IPS-NIHi7 (cell line): ENCODE data around the gene RFTN1.

Source experiments
- DNase-seq: peaks from one replicate; pipeline ENCODE4 v3.0.0; 2012; ENCODE audit warnings: mixed read lengths; ENCODE audit errors: extremely low spot score

Gene RFTN1

GRCh38 chr3:16378920-16379319 is 134.6 kb downstream of the RFTN1 start:
- no peak for DNase-seq

DNA sequence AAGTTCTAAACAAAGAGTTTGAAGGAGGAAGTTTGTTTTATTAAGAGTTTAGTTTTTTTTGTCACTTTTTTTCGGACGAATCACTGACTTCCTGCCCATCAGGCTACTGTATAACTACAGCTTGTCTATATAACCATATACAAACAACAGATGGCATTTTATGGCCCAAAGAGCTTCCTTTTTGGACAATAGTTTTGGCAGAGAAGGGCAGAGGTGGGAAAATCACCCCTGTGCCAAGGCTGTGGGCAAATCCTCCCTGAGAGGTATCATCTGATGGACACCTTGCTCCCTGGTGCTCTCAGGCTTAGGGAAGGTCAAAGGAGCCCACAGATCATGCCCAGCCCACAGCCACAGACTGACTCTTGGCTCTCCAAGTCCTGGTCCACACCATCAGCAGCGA is 135.1 kb downstream of the RFTN1 start:
- no peak for DNase-seq

GRCh38 chr3:16377847-16378302 is 135.6 kb downstream of the RFTN1 start:
- DNase-seq: no peak

GRCh38 chr3:16377196-16377595 is 136.3 kb downstream of the RFTN1 start:
- DNase-seq: no peak

GRCh38 chr3:16375891-16376290 is 137.6 kb downstream of the RFTN1 start:
- no peak for DNase-seq

- DNase-seq: no peak
Measured at GRCh38 chr3:16374935-16375245, 138.6 kb downstream of the RFTN1 start.

DNA sequence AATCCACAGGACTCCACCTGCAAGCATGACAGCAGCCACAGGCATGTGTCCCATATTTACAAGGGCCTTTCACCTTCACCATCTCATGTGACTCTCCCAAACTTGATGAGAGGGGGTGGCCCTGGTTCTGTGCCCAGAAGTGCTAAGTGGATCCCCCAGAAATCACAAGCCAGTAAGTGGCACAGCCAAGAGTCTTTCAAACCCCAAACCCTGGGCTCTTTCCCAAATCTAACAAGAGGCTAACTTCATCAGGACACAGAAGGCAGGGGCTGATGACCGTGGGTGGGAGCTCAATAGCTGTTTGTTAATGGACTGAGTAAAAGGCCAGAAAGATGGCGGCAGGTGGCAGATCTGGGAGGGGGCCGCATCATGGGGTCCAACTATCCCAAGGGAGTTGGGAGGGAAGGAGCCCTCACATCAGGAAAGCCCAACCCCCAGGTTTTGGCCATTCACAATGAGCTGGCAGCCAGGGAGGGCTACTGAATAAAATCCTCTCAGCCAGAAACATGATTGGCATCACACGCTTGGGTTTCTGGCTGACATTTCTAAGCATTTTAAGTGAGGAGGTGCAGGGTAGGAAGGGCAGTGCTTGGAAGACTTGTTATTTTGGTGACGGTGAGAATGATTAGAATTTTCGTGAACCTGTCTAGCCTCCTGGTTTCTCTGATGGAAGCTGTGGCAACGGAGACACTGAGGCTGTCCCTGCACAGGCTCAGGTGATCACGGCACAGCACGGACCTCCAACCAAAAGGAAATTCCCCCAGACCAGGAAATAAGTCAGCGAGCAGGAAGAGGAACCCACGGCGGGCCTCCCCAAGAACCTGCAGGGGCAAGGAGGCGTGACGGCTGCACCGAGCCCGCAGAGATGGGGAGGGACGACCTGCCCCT is 139.2 kb downstream of the RFTN1 start:
- no peak for DNase-seq

DNA sequence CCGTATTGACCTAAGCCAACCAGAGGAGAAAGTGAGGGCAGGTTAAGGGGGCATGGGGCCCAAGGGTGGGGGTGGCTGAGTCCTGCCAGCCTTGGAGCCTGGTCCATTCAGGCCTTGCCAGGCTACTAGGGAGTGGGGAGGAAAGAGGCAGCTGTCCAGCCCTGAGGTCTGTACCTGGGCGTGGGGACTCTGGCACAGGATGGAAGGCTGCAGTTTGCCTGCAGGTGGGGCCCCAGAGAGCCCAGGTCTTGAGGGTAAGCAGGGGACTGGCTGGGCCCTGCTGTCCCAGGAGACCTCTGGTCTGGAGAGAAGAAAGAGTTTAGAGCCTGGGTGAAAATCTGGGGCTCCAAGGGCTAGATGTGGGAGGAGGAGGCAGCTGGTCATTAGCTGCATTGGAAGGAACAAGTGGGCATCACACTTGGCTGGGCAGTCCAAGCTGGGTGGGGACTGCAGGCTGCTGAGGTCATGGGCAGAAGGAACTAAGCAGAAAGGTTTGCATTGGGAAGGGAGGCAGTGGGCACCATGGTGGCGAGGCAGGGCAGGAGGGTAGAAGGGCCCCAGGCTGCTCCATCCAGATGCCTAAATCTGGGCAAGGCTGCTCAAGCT is 140.1 kb downstream of the RFTN1 start:
- no peak for DNase-seq

DNA sequence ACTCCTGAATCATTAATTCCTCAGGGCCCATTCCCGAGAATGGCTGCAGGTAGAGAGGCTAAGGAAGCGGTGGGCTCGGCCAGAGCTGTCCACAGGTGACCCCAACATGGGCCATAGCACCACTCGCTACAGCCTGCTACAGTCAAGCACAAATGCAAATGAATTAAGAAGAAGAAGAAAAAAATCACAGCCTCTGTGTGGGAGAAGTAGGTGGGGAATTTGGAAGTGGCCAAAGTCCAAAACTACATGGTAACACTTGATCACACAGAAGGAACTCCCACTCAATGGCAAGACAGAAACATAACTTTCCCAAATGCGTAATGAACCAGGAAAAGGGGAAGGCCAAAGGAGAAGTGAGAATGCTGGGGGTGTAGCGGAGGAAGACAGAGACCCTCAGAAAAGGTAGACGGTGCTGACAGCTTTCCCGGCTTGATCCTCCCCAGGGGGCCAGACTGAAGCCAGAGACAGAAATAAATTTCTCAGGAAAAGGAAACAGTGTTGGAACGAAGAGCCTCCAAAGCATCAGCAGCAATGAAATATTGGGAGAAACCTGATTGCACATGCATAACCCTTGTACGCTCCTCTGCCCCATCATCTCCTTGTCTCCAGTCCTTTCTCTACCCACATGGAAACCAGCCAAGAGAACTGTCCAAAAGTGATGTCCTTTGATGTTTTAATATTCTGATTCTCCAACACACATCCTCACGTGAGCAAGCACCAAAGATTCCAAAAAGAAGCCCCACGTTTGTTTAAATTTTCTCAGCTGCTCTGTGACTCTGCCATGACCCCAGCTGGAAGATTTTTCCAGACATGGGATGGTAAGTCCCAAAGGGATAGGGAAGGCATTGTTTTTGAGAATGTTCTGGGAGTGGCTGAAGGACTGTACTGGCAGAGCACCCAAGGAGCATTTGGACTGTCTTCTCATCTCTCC is 140.9 kb downstream of the RFTN1 start:
- DNase-seq: no peak

DNA sequence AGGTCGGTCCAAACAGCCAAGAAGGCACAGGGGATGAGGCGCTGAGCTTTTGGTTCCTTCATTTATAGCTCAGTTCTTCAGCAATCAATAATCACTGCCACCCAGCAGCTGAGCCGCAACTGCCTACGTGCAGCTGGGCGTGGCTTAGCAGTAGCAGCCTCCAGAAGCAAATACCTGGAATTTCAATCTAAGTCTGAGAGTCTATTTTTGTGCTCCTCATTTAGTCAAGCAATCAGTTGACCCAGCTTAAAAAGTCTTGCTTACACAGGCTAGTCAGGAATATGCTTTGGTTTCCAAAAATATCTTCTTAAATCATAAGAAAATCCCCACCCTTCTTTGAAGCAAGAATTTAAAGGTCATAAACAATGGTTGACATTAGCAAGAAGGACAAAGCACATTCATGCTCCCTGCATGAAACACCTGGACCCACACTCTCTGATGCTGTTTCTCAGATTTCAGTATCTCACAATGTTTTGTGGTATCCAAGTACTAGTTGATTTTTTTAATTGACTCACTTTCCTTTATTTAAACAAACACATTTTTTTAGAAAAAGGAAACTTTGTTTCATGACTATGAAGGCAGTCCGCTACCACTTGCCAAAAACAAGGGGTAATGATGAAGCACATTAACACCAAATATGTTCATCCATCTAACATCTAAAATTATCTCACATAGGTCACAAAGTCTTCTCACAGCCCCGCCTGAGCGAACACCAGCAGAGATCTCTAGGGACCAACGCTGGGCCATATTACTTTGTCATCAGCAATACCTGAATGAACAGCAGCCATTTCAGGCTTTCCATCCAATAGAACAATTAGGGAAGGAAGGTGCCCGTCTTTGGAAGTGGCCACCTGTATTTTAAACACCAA is 142.4 kb downstream of the RFTN1 start:
- DNase-seq: no peak

- no peak for DNase-seq
Measured at GRCh38 chr3:16370503-16370871, 143.0 kb downstream of the RFTN1 start.

GRCh38 chr3:16369885-16370284 is 143.6 kb downstream of the RFTN1 start:
- peak; percentile 42 for DNase-seq

- DNase-seq: no peak
Measured at GRCh38 chr3:16369276-16369675, 144.2 kb downstream of the RFTN1 start.

DNA sequence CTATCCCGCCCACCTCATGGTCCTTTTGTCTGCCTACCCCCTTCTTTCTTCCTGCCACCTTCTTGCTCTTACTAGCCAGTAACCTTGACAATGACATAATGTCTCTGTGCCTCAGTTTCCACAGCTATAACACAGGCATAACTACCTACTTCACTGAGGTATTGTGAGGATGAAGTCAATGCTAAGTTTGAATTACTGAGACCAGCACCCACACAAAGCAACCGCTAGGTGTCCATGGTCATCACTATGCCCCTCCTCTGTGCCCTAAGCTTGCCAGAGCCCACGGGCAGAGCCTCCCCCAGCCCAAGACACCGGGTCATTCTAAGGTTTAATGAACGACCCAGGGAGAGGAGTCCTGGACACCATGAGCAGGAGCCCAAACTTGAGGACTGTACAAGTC is 146.9 kb downstream of the RFTN1 start:
- peak; percentile 54 for DNase-seq

DNA sequence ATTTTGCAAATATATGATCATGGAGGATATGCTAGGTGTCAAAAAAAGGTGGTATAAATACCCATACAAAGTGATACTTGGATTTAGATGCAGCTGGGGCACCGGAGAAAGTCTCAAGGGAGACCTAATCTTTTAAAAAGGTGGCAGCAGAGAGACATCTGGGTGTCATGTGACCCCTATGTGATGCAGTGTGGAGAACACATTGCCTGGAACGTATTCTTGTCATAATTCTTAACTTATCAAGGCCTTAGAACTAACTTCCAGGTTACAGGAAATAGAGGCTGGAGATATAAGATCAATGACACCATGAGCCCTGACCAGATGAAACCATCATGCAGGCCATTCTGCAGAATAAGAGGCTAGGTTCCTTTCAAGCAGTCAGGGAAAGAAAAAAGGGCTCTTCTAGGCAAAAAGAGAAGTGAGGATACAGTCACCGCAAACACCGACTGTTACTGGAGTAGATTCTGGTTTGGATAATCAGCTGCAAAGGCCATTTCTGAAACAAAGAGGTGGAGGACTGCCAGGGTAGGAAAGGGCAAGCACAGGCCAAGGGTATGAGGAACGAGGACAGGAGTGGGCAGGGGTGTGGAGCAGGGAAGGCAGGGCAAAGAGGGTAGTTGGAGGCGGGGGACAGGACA is 147.9 kb downstream of the RFTN1 start:
- DNase-seq: no peak

DNA sequence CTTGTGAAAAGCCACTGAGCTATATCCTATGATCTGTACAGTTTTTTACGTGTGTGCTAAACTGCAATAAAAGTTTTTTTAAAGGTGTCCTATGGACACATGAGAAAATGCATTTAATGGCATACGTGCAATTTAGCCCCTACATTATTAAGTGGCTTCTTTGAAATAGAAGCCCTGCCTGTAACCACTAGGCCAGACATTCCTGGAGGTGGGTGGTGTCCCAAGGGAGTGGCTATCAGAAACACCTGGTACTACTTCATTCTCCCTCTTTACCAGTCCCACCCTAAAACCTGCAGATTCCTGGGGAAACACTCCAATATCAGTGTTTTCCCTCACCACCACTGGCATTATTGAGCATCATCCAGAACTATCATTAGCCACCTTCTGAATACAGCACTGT is 148.5 kb downstream of the RFTN1 start:
- no peak for DNase-seq

GRCh38 chr3:16364323-16364722 is 149.2 kb downstream of the RFTN1 start:
- no peak for DNase-seq

DNA sequence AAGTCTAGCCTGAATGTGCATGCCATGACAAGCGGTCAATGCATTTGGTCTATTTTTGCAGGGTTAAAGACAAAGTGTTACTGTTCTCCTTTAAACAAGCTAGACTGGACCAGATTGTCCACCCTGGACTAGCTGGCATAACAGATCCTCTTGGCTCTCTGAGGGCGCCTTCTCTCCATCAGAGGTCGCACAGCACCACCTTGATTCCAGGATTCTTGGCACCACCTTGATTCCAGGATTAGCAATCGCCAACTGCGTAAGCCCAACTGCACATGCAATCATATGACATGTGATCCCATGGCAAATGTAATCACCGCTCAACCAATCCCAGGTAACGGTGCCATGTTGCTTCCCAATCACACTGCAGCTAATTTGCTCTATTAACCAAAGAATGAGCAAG is 149.9 kb downstream of the RFTN1 start:
- DNase-seq: no peak

DNA sequence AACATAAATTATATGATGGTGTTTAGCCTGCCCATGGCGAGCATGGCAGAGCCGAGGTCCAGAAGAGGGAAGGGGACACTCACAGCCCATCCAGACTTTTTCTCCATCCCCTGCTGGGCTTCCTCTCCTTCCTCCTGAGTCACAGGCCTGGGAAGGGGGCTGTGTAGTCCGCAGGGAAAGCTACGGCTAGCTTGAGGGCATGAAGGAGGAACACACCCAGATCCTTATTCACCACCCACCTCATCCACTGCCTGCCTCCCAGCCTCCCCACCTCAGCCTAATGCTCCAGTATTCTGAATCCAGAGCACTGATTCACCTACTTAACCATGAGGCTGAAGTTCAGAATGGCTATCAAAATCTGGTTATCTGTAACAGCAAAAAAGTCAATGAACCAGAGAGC is 150.7 kb downstream of the RFTN1 start:
- DNase-seq: no peak

DNA sequence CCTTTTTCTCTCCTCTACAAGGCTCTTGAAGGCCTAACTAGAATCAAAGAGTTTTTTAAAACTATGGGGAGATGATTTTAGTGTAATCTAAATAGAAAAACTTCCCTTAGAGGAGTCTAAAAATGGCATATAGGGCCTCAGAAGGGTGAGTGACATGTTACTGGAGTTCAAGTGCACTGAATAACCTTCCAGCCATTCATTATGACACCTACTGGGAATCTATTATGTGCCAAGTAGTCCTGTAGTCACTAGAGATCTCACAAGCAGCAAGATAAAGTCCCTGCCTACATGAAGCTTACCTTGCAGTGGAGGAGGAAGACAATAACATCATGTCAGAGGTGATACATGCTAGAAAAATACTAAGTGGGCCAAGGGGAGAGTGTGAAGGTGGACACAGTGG is 152.4 kb downstream of the RFTN1 start:
- DNase-seq: no peak

DNA sequence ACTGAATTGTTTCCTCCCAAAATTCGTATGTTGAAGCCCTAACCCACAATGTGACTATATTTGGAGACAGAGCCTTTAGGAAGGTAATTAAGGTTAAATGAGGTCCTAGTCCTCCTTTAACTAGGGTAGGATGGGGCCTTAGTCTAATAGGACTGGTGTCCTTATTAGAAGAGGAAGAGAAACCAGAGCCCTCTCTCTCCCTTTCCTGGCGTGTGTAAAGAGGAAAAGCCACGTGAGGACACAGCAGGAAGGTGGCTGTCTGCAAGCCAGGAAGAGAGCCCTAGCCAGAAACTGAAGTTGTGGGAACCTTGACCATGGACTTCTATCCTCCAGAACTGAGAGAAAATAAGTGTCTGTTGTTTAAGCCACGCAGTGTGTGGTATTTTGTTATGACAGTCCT is 154.2 kb downstream of the RFTN1 start:
- DNase-seq: no peak
